Measurements from ENCODE around the gene CACNG3.
"Not testable (repeated sequence)": the region's sequence is repeated elsewhere in the genome, so short reads cannot be mapped to it uniquely, and the experiment has no call there.

Gene CACNG3

DNA sequence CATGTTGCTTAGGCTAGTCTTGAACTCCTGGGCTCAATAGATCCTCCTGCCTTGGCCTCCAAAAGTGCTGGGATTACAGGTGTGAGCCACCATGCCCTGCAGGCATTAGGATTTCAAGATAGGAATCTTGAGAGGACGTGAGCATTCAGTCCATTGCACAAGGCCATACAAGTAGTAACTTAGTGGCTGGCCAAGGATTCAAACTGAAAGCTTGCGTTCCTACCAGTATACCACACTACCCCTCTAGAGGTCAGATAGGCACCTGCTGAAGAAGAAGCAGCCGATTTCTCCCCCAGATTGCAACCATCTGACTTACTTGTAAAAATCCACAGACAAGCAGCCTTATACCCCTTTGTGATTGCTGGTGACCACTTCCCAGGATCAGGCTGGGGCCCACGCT is 80.9 kb downstream of the CACNG3 start:
- DNase-seq, result no peak

DNA sequence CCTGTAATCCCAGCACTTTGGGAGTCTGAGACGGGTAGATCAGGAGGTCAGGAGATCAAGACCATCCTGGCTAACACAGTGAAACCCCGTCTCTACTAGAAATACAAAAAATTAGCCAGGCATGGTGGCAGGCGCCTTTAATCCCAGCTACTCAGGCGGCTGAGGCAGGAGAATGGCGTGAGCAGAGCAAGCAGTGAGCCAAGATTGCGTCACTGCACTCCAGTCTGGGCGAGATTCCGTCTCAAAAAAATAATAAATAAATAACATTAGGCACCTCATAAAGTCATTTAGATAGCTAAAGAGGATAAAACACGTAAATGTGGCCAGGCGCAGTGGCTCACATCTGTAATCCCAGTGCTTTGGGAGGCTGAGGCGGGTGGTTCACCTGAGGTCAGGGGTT is 87.7 kb downstream of the CACNG3 start:
- not testable (repeated sequence) for DNase-seq

DNA sequence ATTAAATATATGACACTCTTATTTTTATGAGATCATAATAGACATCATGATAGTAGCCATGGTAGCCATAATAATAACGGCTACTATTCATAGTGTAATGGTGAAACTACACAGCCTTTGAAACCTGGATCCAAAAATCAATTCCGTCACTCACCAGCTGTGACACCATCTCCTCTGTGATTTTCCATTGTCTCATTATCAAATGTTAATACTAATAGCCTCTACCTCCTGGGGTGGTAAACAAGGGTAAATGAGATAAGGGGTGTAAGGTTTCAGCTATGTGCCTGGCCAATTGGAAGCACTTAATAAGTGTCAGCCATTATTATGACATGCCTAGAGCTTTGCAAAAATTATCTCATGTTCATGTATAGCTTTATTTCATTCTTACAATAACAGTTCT is 88.6 kb downstream of the CACNG3 start:
- DNase-seq, result no peak

DNA sequence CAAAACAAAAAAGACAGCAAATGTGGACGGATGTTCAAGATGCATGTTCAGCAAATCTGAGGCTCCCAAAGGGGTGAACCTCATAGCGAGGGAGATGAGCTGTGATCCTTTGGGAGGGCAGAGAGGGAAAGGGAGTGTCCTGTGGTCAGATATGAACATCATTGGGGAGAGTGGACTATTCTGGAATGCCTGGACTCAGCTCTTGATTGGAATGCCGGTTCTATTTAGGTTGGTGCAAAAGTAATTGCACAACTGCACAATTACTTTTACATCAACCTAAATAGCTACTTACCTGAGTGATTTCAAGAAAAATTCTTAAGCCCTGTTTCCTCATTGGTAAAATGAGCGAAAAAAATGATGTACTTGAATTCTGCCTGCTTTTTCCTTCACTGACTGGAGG is 89.6 kb downstream of the CACNG3 start:
- no peak for DNase-seq

DNA sequence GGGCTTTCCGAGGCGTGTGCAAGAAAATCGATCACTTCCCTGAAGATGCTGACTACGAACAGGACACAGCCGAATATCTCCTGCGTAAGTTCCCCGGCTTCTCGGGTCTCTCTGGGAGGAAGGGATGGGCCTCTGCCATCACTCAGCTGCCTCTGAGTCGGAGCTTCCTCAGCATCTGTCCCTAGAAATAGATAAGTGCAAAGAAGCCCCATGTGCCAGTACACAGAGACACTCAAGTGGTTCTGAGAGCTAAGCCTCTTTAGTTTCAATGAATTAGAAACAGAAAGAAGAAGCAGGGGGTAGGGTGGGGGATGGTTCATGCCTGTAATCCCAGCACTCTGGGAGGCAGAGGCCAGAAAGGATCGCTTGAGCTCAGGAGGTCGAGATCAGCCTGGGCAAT is 90.6 kb downstream of the CACNG3 start:
- no peak for DNase-seq

DNA sequence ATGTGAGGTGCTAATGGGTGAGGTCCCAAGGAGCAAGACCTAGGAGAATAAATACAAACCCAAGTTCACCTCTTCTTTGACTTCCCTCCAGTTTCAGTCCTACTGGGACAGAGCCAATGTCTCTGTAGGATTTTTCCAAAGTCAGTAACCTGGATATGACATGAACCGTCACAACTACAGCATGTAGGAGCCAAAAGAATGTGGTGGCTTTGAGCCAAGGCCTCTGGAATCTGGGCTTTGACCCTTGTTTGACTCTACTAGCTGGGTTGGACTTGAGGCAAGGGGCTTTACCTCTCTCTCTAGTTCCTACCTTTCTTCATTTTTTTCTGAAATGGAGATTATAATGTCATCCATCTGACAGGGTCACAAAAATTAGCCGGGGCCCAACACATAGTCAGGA is 91.4 kb downstream of the CACNG3 start:
- DNase-seq, result no peak

DNA sequence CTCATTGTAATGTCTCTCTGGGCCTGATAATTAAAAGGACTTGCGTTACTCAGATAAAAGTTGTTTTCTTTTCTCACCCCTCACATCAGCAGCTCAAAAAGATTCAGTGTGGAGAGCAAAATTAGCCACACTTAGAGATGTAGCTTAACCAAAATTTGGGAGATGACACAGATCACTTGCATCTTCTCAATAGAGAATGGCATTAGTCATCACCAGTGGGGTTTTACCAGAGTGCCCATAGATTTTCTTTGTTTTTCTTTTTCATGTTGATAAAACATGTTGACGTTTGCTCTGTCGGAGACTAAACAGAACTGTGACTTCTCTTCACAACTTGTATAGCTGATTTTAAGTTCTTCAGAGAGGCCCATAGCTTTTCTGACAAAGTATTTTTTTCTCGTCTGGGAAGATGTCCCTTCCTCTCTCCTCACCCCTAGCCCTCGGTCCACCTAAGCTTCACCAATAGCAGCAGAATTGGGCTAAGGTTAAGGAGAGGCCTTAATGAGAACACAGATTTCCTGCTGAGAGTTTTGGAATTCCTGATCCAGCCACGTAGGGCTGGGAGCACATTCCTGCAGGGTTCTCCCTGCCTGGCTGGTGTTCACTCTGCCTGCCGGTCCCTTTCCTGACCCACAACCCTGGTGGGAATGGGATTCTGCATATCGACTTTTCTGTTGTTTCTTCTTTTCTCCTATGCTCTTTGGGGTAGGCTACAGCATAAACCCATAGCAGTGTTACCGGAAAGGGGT is 92.6 kb downstream of the CACNG3 start:
- no peak for DNase-seq

DNA sequence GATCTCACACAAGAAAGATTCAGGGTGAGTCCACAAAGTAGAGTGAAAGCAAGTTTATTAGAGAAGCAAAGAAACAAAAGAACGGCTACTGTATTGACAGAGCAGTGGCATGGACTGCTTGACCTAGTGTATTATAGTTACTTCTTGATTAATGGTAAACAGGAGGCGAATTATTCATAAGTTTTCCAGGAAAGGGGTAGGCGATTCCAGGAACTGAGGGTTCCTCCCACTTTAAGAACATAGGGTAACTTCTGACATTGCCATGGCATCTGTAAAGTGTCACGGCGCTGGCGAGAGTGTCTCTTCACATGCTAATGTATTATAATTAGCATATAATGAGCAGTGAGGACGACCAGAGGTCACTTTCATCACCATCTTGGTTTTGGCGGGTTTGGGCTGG is 93.2 kb downstream of the CACNG3 start:
- no peak for DNase-seq

DNA sequence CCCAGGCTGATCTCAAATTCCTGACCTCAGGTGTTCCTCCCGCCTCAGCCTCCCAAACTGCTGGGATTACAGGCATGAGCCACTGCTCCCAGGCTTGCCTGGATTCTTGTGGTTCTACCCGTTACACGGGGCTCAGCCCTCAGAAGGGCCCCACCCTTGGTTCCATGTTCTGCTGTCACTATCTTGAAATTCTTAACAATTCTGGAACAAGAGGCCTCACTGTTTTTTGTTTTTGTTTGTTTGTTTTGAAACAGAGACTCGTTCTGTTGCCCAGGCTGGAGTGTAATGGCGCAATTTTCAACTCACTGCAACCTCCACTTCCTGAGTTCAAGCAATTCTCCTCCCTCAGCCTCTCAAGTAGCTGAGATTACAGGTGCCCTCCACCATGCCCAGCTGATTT is 96.6 kb downstream of the CACNG3 start:
- no peak for DNase-seq

DNA sequence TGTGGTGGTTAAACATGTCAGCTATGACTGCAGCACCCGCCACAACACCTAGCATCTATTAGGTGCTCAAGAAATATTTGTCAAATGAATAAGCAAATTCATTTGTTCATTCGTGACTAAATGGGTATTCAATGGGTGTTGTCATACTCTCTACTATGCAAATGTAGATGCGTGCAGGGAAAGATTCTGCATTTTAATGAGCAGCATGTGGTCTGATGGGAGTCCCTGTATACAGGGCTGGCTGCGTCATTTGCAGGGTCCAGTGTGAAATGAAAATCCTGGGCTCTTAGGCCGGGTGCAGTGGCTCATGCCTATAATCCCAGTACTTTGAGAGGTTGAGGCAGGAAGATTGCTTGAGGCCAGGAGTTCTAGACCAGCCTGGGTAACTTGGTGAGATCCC is 97.5 kb downstream of the CACNG3 start:
- no peak for DNase-seq

DNA sequence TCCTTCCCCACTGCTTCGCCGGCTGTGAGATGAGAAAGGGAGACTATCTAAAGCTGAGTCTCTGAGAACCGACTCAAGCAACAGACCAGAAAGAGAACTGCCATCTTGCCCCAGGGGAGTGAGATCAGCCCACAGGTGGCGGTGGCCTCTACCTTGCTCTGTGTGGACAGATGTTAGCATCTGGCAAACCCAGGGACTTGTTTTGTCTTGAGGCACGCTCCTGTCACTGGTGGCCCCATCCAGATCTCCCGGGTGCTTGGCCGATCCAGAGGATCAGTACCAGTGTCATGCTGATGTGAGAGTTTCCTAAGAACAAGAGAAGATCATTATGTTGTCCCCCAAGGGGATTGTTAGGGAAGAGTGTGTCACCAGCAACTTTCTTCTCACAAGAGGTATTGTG is 101.4 kb downstream of the CACNG3 start:
- DNase-seq, result no peak

DNA sequence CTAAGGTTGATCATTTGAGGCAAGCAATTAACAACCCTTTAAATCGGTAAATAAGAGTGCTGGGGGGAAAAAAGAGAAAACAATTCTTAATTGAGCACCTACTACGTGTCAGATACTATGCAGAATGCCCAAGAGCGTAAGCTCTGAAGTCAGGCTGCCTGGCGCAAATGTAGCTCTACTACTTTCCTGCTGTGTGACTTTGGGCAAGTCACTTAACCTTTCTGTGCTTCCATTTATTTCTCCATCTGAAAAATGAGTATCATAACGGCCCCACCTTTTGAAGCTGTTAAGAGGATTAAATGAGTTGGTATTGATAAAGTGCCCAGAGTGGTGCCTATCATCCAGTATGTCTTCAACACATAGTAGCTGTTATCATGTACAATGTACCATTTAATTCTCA is 102.0 kb downstream of the CACNG3 start:
- DNase-seq, result no peak

DNA sequence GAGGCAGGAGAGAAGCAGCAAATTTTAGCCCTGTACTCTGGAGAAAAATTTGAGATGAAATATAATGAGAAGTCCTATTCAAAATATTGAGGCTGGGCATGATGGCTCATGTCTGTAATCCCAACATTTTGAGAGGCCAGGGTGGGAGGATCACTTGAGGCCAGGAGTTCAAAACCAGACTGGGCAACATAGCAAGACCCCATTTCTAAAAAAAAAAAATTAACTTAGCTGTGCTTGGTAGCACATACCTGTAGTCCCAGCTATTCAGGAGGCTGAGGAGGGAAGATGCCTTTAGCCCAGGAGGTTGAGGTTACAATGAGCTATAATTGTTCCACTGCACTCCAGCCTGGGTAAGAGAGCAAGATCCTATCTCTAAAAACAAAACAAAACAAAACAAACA is 103.4 kb downstream of the CACNG3 start:
- no peak for DNase-seq

DNA sequence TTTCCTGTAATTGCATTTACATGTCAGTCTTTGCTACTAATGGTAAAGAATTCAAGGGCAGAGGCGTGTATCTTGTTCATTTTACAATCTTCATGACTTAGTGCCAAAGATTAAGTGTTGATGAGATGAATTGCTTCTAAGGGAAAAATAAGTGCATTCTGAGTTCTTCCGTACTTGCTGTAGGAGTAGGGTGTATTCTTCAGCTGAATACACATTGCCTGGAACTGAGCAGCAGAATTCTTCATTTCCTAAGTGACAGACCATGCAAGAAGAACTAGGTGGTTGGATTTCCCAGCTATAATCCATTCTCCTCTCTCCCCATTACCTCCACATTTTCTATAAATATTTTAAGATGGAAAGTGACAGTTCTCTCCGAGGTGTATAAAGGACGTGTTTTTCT is 104.8 kb downstream of the CACNG3 start:
- DNase-seq, result no peak

DNA sequence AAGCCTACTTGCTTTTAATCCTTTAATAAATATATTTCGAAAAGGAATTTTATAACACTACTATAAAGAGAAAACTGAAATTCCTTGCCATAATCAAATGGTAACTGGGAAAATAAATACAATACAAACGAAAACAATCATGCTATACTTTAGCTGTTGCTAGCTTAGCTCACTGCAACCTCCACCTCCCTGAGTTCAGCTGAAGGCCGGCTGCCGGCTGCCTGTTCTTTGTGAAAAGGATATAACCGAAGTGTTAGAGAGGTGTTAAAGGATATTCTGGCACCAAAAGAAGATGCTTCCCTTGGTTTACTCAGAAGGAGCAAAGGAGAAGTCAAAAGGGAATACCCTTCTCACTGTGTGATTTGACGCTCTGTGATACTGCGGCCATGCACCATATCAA is 108.5 kb downstream of the CACNG3 start:
- no peak for DNase-seq

DNA sequence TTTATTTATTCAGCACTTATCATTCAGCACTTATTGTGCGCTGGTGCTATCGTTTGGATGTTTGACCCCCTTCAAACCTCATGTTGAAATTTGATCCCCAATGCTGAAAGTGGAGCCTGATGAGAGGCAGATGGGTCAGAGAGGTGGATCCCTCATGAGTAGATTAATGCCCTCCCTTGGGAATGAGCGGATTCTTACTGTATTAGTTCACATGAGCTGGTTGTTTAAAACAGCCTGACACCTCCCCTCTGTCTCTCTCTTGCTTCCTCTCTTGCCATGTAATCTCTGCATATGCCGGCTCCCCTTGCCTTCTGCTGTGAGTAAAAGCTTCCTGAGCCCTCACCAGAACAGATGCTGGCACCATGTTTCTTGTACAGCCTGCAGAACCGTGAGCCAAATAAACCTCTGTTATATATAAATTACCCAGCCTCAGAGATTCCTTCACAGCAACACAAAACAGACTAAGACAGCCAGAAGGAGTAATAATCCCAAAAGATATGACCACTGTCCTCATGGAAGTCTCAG is 111.1 kb downstream of the CACNG3 start:
- DNase-seq, result no peak

DNA sequence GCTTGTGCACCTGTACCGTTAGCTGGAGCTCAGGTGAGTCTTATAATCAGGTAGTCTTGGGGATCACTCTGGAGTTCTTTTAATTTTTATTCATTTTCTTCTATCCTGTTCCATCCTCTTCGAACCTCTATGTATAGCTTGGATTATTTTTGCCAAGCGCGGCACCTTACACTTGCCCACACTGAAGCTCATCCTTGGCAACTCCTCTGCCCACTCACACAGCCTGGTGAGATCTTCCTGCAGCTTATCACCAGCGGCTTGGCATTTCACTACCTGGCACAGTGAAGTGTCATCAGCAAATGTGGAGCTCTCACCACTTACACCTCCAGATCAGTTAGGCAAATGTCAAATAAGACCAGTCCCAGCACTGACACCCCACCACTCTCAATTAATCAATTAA is 116.7 kb downstream of the CACNG3 start:
- DNase-seq, result no peak

DNA sequence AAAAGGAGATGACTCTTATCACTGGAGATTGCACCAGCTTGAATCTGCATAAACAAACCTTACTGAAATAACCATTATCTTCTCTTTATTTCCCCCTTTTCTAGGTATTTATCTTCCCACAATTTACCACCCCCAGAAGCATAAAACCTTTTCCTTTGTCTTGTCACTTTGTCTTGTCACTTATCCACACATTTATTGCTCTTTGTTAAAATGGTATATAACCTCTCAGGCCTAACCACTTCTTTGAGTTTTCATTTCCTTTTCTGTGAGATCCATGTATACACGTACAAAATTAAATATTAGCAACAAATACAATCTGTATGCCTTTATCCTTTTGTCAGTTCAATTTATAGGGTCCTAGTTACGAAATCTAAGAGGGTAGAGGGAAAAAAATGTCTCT is 122.9 kb downstream of the CACNG3 start:
- no peak for DNase-seq

DNA sequence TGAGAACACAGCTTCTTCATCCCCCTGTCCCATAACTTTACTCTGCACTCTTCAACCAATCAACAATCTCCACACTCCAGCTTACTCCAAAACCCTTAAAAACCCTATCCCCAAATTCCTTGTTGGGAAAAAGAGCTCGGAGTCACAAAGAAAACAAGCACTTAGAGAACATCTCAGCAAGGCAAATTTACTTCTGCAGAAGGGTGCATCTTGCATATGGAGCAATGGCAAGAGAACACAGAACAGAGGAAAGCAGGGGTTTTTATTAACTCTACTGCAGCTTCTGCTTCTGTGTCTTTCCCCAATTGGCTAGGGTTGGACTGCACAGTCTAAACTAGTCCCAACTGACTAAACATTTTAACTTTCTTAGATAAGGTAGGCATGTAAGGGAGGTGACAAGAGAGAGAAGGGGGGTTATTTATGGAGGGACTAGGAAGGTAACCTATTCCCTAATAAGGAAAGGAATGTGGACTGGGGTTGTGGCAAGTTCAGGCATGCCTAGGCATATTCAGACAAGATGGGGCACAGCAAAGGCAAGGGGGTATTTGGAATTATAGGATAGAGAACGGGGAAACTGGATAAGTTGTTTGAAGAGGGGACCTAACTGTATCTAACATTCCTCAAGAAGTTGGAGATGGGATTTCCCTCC is 125.5 kb downstream of the CACNG3 start:
- no peak for DNase-seq

DNA sequence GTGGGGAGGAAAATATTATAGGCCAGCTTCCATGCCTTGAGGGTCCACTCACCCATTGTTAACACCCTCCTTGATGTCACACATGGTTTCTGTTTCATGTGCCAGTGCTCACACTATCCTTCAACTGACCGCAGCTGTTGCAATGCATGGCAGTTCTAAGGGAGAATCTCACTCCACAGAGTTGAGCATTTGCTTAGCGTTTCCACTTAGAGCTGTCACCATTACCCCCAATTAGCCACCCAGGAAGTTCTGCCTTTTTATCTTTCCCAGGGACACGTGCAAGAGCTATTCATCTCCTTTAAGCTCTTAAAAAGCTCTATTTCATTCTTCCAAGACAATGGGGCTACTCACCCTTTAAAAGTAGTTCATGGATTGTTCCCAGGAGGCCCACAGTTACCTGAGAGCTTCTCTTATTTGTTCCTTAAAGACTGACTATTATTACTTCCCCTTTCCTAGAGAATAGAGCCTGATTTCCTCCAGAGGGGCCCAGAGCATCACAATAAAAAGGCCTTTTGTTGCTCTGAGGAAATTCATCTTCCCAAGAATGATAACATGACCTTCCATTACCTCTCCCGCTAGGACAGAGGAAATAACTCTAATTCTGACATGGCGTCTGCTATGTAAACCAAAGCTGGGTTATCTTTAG is 126.8 kb downstream of the CACNG3 start:
- DNase-seq, result no peak

DNA sequence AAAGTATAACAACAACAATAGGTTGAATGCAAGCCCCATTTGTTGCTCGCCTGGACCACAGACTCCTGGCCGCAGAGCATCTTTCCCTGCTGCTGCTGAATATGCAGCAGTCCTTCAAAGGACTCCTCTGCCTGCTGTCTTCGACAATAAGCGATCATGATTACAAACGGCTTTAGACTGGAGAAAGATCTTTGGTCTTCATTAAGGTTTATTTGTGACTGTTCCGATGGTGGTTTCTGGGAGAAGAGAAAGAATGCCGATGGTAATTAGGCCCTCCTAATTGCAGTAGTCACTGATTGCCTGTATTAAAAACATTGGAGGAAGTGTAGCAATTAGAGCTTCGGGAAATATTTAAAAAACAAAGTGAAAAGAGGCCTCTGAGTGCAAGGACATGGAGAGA is 138.2 kb downstream of the CACNG3 start:
- no peak for DNase-seq

DNA sequence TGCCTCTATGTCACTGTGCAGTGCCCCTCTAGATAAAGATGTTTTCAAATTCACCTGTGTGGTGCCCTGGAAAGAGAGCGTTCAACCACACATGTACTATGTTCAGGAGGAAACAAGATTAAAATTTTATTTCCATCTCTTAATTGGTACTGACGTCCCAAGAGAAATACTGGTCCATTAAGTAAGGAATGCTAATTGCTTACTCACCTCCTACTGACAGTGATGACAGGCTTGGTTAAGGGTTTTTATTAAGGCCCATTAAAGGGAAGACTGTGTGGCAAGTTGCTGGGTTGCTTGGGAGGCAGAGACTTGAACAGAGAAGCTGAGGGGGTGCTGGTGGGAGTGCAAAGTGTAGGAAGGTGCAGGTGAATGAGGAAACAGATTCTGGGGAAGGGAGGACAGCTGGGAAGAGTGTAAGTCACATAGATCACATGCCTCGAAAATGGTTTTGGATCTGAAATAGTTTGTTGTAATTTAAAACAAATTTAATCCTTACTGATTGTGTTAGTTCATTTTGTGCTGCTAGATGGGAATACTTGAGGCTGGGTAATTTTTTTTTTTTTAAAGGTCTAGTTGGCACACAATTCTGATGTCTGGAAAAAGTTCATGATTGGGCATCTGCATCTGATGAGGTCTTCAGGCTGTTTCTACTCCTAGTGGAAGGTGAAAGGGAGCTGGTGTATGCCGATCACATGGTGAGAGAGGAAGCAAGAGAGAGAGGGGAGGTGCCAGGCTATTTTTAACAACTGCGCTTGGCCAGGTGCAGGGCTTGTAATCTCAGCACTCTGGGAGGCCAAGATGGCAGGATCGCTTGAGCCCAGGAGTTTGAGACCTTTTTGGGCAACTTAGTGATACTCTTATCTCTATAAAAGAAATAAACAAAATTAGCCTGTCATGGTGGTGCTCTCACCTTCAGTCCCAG is 140.5 kb downstream of the CACNG3 start:
- no peak for DNase-seq

DNA sequence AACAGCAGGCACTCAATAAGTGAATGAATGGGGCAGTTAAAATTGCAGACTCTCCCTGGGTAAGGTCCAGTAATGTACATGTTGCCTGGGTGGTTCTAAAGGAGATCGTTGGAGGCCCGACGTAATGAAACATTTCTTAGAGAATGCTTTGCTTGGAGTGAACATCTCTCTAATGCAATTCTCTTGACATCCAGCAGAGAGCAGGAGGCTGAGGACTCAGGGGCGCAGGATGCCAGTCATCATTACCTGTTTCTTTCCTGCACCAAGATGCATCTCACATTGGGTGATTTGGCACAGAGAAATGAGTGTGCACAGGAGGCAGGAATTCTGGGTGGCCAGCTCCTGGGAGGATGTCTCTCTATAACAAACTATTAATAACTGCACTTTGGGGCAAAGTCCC is 152.9 kb downstream of the CACNG3 start:
- no peak for DNase-seq
